Activated naive CD8-positive, alpha-beta T cell treated with anti-CD3 and anti-CD28 coated beads, Interleukin-2, amount 10 ng/mL, durations not matched to agents 7 days and 5 days (primary cell): ENCODE results near the gene PRKCD. TPM values are rescaled to one million over a fixed set of nuclear protein-coding genes. Genes with fewer than 3 reads are reported as not detected.

Experiments used
- ATAC-seq: fragments of 150-1000 bp; cut with Tn5 transposase; one replicate; pipeline ENCODE4 v1.10.0; 2021; ENCODE audit warnings: low read depth, moderate library complexity
- POLR2A ChIA-PET: fragments of 350-600 bp; sonication (Branson Sonifier 250); formaldehyde crosslinking; loops from one replicate; lab custom pipeline; 2021; ENCODE audit warnings: antibody characterized with exemption; lab: Charles Lee
- DNase-seq: peaks from one replicate; pipeline ENCODE4 v3.0.0; 2021
- H3K27ac Mint-ChIP-seq: one replicate; pipeline ENCODE4 v1.8.0; 2022; ENCODE audit warnings: mild to moderate bottlenecking, mixed read lengths
- H3K27me3 Mint-ChIP-seq: one replicate; pipeline ENCODE4 v1.8.0; 2022; ENCODE audit warnings: mild to moderate bottlenecking, moderate library complexity, mixed read lengths
- H3K36me3 Mint-ChIP-seq: one replicate; pipeline ENCODE4 v1.8.0; 2021; ENCODE audit warnings: mild to moderate bottlenecking, mixed read lengths
- H3K4me1 Mint-ChIP-seq: one replicate; pipeline ENCODE4 v1.8.0; 2021; ENCODE audit warnings: mixed read lengths
- H3K4me3 Mint-ChIP-seq: one replicate; pipeline ENCODE4 v1.8.0; 2022; ENCODE audit warnings: mild to moderate bottlenecking, moderate library complexity, mixed read lengths
- H3K9me3 Mint-ChIP-seq: one replicate; pipeline ENCODE4 v1.8.0; 2021; ENCODE audit warnings: mixed read lengths
- total RNA-seq, 2 experiments: library from RNA; stranded (reverse); gene quantifications; one replicate each; pipeline ENCODE4 v1.2.3, GENCODE V29; 2021

Gene PRKCD
- total RNA-seq, 2 experiments from 2014 or later: 20.5 TPM

DNA sequence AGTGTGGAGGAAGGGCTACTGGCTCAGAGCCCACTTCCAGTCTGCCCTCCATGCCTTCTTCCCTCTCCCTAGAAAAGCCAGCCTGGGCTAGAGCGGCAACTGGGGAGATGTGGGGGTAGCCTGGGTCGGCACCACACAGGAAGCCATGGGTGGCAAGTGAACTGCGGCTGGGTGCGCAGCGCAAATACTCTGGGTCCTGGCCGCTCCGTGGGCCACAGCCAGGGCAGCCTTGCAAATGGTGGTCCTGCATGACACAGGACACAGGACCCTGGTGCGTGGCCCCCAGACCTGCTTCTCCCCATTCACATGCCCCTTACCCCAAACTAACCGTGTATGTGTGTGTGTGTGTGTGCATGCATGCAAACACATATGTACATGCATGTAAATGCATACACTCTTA, 25.7 kb downstream of the PRKCD start:
- Mint-ChIP-seq H3K27ac (no peak overlapping the region), H3K9me3 (no peaks in the 10 kb centered on the region)
- POLR2A ChIA-PET: no interaction called here

GRCh38 chr3:53187430-53187829, 26.4 kb downstream of the PRKCD start:
- Mint-ChIP-seq H3K9me3 (no peaks in the 10 kb centered on the region), H3K27me3 (no peaks in the 10 kb centered on the region), H3K36me3 (peaks cover 9% of the 10 kb centered on the region), H3K4me3 (no peak overlapping the region), H3K27ac (no peak overlapping the region), H3K4me1 (peaks cover 8% of the 10 kb centered on the region)
- DNase-seq (no peak), ATAC-seq (no peak)
- POLR2A ChIA-PET: no interaction called here

More for the DNA sequence above, 25.7 kb downstream of the PRKCD start:
- ATAC-seq: no peak
- no peaks in the 10 kb centered on the region for H3K27me3 Mint-ChIP-seq
- no peak overlapping the region for H3K4me3 Mint-ChIP-seq
- peaks cover 8% of the 10 kb centered on the region for H3K4me1 Mint-ChIP-seq
- H3K36me3 Mint-ChIP-seq: peaks cover 7% of the 10 kb centered on the region
- no peak for DNase-seq

GRCh38 chr3:53188136-53188685, 27.2 kb downstream of the PRKCD start:
- no peak overlapping the region for H3K27ac Mint-ChIP-seq
- POLR2A ChIA-PET: no interaction called here
- ATAC-seq (no peak), DNase-seq (no peak)
- H3K4me1 Mint-ChIP-seq: peaks cover 12% of the 10 kb centered on the region
- H3K9me3 Mint-ChIP-seq: no peaks in the 10 kb centered on the region
- peaks cover 10% of the 10 kb centered on the region for H3K36me3 Mint-ChIP-seq
- H3K4me3 Mint-ChIP-seq: no peak overlapping the region
- no peaks in the 10 kb centered on the region for H3K27me3 Mint-ChIP-seq

- Mint-ChIP-seq H3K9me3 (no peaks in the 10 kb centered on the region), H3K4me1 (peaks cover 12% of the 10 kb centered on the region), H3K27me3 (no peaks in the 10 kb centered on the region), H3K27ac (no peak overlapping the region), H3K36me3 (peaks cover 10% of the 10 kb centered on the region), H3K4me3 (no peak overlapping the region)
- POLR2A ChIA-PET: no interaction called here
- DNase-seq: no peak
- no peak for ATAC-seq
These were observed 27.7 kb downstream of the PRKCD start for GRCh38 chr3:53188720-53189119.

- peaks cover 12% of the 10 kb centered on the region for H3K4me1 Mint-ChIP-seq
- no peaks in the 10 kb centered on the region for H3K27me3 Mint-ChIP-seq
- H3K9me3 Mint-ChIP-seq: no peaks in the 10 kb centered on the region
- no peak overlapping the region for H3K4me3 Mint-ChIP-seq
- POLR2A ChIA-PET: no interaction called here
- H3K27ac Mint-ChIP-seq: no peak overlapping the region
- ATAC-seq: no peak
- H3K36me3 Mint-ChIP-seq: peaks cover 10% of the 10 kb centered on the region
- no peak for DNase-seq
These were observed 28.3 kb downstream of the PRKCD start for GRCh38 chr3:53189276-53189675.

- no peak overlapping the region for H3K27ac Mint-ChIP-seq
- H3K9me3 Mint-ChIP-seq: no peaks in the 10 kb centered on the region
- H3K27me3 Mint-ChIP-seq: no peaks in the 10 kb centered on the region
- peaks cover 8% of the 10 kb centered on the region for H3K36me3 Mint-ChIP-seq
- ATAC-seq (no peak), DNase-seq (no peak)
- H3K4me1 Mint-ChIP-seq: peaks cover 14% of the 10 kb centered on the region
- POLR2A ChIA-PET: no interaction called here
- no peak overlapping the region for H3K4me3 Mint-ChIP-seq
These were observed 29.6 kb downstream of the PRKCD start for GRCh38 chr3:53190659-53191058.

- Mint-ChIP-seq H3K27me3 (no peaks in the 10 kb centered on the region), H3K4me1 (peaks cover 14% of the 10 kb centered on the region), H3K27ac (no peak overlapping the region), H3K4me3 (no peak overlapping the region), H3K9me3 (no peaks in the 10 kb centered on the region), H3K36me3 (peaks cover 8% of the 10 kb centered on the region)
- POLR2A ChIA-PET: no interaction called here
- no peak for ATAC-seq
- no peak for DNase-seq
These were observed 30.9 kb downstream of the PRKCD start for GRCh38 chr3:53191836-53192480.

GRCh38 chr3:53192608-53193007, 31.6 kb downstream of the PRKCD start:
- DNase-seq: no peak
- Mint-ChIP-seq H3K4me1 (peaks cover 14% of the 10 kb centered on the region), H3K4me3 (peak overlapping the region; percentile 15), H3K27ac (no peak overlapping the region), H3K27me3 (no peaks in the 10 kb centered on the region), H3K36me3 (peaks cover 8% of the 10 kb centered on the region), H3K9me3 (no peaks in the 10 kb centered on the region)
- POLR2A ChIA-PET: no interaction called here
- ATAC-seq: no peak

GRCh38 chr3:53193466-53194209, 32.6 kb downstream of the PRKCD start:
- no peak overlapping the region for H3K27ac Mint-ChIP-seq
- H3K4me1 Mint-ChIP-seq: peaks cover 14% of the 10 kb centered on the region
- POLR2A ChIA-PET: interaction anchor here (0.8 kb wide), 1 partner anchor 79 kb away, joined by 5 read pairs; no protein-coding TSS in a partner anchor
- no peak overlapping the region for H3K4me3 Mint-ChIP-seq
- peaks cover 8% of the 10 kb centered on the region for H3K36me3 Mint-ChIP-seq
- H3K9me3 Mint-ChIP-seq: no peaks in the 10 kb centered on the region
- DNase-seq (no peak), ATAC-seq (no peak)
- H3K27me3 Mint-ChIP-seq: no peaks in the 10 kb centered on the region

DNA sequence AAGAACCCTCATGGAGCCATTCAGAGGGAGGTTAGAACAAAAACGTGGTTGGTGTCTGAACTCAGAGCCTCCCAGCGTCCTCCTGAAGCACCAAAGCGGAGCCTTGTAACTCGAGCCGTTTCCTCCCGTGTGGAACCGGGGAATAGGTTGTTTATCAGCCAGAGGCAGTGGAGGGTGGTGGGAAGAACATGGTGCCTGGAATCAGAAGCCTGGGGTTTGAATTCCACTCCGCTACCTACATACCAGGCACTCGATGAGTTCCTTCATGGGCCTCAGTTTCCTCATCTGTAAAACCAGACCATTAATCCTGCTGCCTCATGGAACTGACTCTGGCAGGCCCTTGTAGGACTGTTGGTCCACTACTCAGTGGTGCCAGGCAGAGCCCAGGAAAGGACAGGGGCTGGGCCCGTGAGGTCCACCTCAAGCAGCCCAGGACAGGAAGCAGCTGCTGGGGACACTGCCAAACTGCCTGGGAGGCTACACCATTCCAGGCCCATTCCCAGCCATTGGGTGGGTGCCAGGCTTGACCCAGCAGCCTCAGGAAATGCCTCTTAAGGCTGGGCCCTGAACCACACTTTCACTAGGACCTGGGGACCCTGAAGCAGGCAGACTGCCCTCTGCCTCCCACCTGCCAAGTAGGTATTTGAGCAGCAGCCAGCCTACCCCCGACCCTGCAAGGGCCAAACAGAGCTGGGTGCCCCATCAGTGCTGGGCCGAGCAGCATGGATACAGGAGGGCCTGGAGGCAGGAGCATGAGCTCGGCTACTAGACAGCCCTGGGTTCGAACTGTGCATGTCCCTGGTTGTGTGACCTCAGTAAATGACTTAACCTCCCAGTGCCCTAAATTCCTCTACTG, 33.4 kb downstream of the PRKCD start:
- POLR2A ChIA-PET: interaction anchor here (1.6 to 1.9 kb wide), 3 partner anchors 59 to 80 kb away, joined by 4 to 8 read pairs (median 6); no protein-coding TSS in a partner anchor
- no peak for ATAC-seq
- Mint-ChIP-seq H3K4me3 (no peak overlapping the region), H3K27me3 (no peaks in the 10 kb centered on the region), H3K9me3 (no peaks in the 10 kb centered on the region), H3K36me3 (peaks cover 8% of the 10 kb centered on the region), H3K4me1 (peaks cover 14% of the 10 kb centered on the region), H3K27ac (no peak overlapping the region)
- DNase-seq: no peak

GRCh38 chr3:53195066-53195450, 34.0 kb downstream of the PRKCD start:
- POLR2A ChIA-PET: interaction anchor here (1.0 to 1.9 kb wide), 5 partner anchors 34 to 159 kb away, joined by 3 to 8 read pairs (median 4); partner anchors contain the start of gene PRKCD
- no peak for ATAC-seq

DNA sequence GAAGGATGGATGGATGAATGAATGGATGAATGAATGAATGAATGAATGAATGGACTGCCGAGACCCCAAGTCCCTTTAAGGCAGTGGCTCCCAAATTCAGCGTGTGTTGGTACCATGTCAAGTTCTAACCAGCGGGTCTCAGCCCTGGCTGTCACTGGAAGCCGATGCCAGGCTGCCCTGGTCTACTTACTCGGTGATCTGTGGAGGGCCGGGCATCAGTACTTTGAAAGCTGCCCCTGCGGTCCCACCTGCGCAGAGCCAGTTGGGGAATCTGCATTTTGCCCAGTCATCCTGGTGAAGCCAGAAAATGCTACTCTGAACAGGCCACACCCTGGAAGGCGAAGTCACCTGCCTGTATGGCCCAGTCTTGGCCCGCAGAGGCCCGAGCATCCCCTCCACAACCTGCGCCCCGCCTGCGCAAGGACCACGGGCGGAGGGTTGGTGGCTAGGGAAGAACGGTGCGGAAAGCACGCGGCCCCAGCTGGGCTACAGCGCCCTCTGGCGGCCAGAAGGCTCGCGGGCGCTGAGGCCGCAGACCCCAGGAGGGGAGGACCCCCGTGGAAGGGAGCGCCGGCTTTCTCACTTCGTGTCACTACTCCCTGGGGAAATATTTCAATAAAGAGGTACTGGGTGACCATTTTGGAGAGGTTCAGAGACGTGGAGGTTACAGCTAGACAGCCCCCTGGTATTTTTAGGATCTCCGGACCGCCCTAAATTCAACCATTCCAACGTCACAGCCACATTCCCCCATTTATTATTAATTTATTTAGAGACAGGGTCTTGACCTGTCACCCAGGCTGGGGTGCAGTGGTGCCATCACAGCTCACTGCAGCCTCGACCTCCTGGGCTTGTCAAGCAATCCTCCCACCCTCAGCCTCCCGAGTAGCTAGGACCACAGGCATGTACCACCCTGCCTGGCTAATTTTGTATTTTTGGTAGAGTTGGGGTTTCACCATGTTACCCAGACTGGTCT, 34.9 kb downstream of the PRKCD start:
- H3K27me3 Mint-ChIP-seq: no peaks in the 10 kb centered on the region
- DNase-seq (peak; percentile 79), ATAC-seq (peak; percentile 78)
- peaks cover 6% of the 10 kb centered on the region for H3K4me1 Mint-ChIP-seq
- POLR2A ChIA-PET: interaction anchor here (0.8 to 1.9 kb wide), 7 partner anchors 35 to 158 kb away, joined by 3 to 8 read pairs (median 4); partner anchors contain the start of gene PRKCD
- H3K27ac Mint-ChIP-seq: peak overlapping the region; percentile 64
- no peaks in the 10 kb centered on the region for H3K9me3 Mint-ChIP-seq
- H3K36me3 Mint-ChIP-seq: peaks cover 3% of the 10 kb centered on the region
- H3K4me3 Mint-ChIP-seq: no peak overlapping the region

More at GRCh38 chr3:53195066-53195450, 34.0 kb downstream of the PRKCD start:
- Mint-ChIP-seq H3K36me3 (peaks cover 6% of the 10 kb centered on the region), H3K4me3 (no peak overlapping the region), H3K9me3 (no peaks in the 10 kb centered on the region), H3K27me3 (no peaks in the 10 kb centered on the region), H3K4me1 (peaks cover 12% of the 10 kb centered on the region), H3K27ac (no peak overlapping the region)
- DNase-seq: no peak
